ENCODE data around the gene SDCBP2.

- no peak for TF ChIP-seq CTCF (IDR thresholded peaks at IDR 0.05)
- no peak for TF ChIP-seq POLR2A (IDR thresholded peaks at IDR 0.05)
These were observed 61.8 kb downstream of the SDCBP2 start for GRCh38 chr20:1267161-1267560.
